NCI-H82 (cell line): ENCODE results near the gene MEGF8.

Experiments used
- DNase-seq: peaks from one replicate; lab custom pipeline; 2025; lab: John Stamatoyannopoulos, UW

Gene MEGF8

GRCh38 chr19:42325308-42325895 is at the start of gene MEGF8:
Gene MEGF8 (plus strand): TSS chr19:42325635. CDS start chr19:42326244, 609 bp downstream.
- peak; percentile 100 for DNase-seq

- no peak for DNase-seq
Measured at GRCh38 chr19:42276284-42276683, 49.2 kb upstream of the MEGF8 start.

- no peak for DNase-seq
Measured at GRCh38 chr19:42276821-42277220, 48.6 kb upstream of the MEGF8 start.

GRCh38 chr19:42277821-42278451 is 47.5 kb upstream of the MEGF8 start:
- DNase-seq = no peak

GRCh38 chr19:42278452-42279154 is 46.8 kb upstream of the MEGF8 start:
- DNase-seq = no peak

- no peak for DNase-seq
Measured at GRCh38 chr19:42279155-42279901, 46.1 kb upstream of the MEGF8 start.

- DNase-seq = peak; percentile 98
Measured at GRCh38 chr19:42279902-42280814, 45.3 kb upstream of the MEGF8 start.

GRCh38 chr19:42280815-42281145 is 44.7 kb upstream of the MEGF8 start:
- peak; percentile 87 for DNase-seq

- DNase-seq = peak; percentile 72
Measured at GRCh38 chr19:42281146-42281826, 44.1 kb upstream of the MEGF8 start.

- DNase-seq = peak; percentile 50
Measured at GRCh38 chr19:42281827-42282762, 43.3 kb upstream of the MEGF8 start.

- no peak for DNase-seq
Measured at GRCh38 chr19:42282819-42283187, 42.6 kb upstream of the MEGF8 start.

GRCh38 chr19:42283188-42284065 is 42.0 kb upstream of the MEGF8 start:
- peak; percentile 97 for DNase-seq

GRCh38 chr19:42284066-42284501 is 41.4 kb upstream of the MEGF8 start:
- DNase-seq = peak; percentile 87

GRCh38 chr19:42284591-42285341 is 40.7 kb upstream of the MEGF8 start:
- DNase-seq = peak; percentile 55

- DNase-seq = peak; percentile 66
Measured at GRCh38 chr19:42285541-42285941, 39.9 kb upstream of the MEGF8 start.

- no peak for DNase-seq
Measured at GRCh38 chr19:42285988-42286348, 39.5 kb upstream of the MEGF8 start.

GRCh38 chr19:42286349-42287016 is 39.0 kb upstream of the MEGF8 start:
- DNase-seq = no peak
